Measurements from ENCODE around the gene FMO1.

GRCh38 chr1:171334024-171334640 lies 85.8 kb downstream of the FMO1 start:
- TF ChIP-seq CTCF (IDR thresholded peaks at IDR 0.05; ENCODE audit: insufficient read depth, low read length, poor library complexity, severe bottlenecking) (no peak), EZH2phosphoT487 (conservative IDR thresholded peaks at IDR 0.05; ENCODE audit: low read length) (no peak)

Data from SU-DHL-6 (cell line).